Posterior vena cava (tissue), 2 donors: ENCODE data around the gene SNAP91. TPM values are rescaled to one million over a fixed set of nuclear protein-coding genes. Genes with fewer than 3 reads are reported as not detected.

ENCODE experiments used
- total RNA-seq, 2 donors: library from RNA; stranded (reverse); fragmentation: NEBNext Ultra II Directional; extraction: Animal tissue kit (Norgen Biotek cat#: 25700); gene quantifications; one replicate each; pipeline ENCODE4 v1.2.1, GENCODE V29; 2021
- donor health status: DM: yes; HTN: yes; CAD: no.
- donor health status: DM: yes; HTN: yes; CAD: no.

SNAP91 gene
- total RNA-seq, 2 donors from 2014 or later, result 0.97 to 4.0 TPM

Other genes starting within 250 kb of the SNAP91 start
- 1 to 10 TPM; 1.8 to 2.8 TPM for gene PRSS35, start 196.6 kb downstream of the SNAP91 start, total RNA-seq
- gene RIPPLY2, start 144.3 kb upstream of the SNAP91 start, total RNA-seq, result not detected
- 10 to 100 TPM; 16.8 to 16.9 TPM for gene CYB5R4, start 150.6 kb upstream of the SNAP91 start, total RNA-seq